Duodenal mucosa (tissue), 2 donors: Measurements from ENCODE around the gene MRPL37.

Experiments
- H3K27ac ChIP-seq: one replicate; pipeline ENCODE4 v1.7.0; 2013; ENCODE audit warnings: low read depth, low read length
- H3K27me3 ChIP-seq, 2 donors: one replicate each; pipeline ENCODE4 v1.7.0; 2013; ENCODE audit warnings: low read length in 2 of 2, control low read depth in 1 of 2; ENCODE audit not compliant: insufficient read depth in 2 of 2, control insufficient read depth in 1 of 2
- H3K36me3 ChIP-seq, 2 donors: one replicate each; pipeline ENCODE4 v1.7.0; 2013; ENCODE audit warnings: low read length in 2 of 2, control low read depth in 1 of 2; ENCODE audit not compliant: insufficient read depth in 2 of 2, control insufficient read depth in 1 of 2
- H3K4me1 ChIP-seq, 2 donors: one replicate each; pipeline ENCODE4 v1.7.0; 2013; ENCODE audit warnings: low read length in 2 of 2, control low read depth in 1 of 2; ENCODE audit not compliant: insufficient read depth in 2 of 2, control insufficient read depth in 1 of 2
- H3K4me3 ChIP-seq, 2 donors: one replicate each; pipeline ENCODE4 v1.7.0; 2013; ENCODE audit warnings: low read length in 2 of 2, low read depth in 1 of 2
- H3K9ac ChIP-seq, 2 donors: one replicate each; pipeline ENCODE4 v1.7.0; 2013; ENCODE audit warnings: low read length in 2 of 2, low read depth in 1 of 2
- H3K9me3 ChIP-seq, 2 donors: one replicate each; pipeline ENCODE4 v1.7.0; 2013; ENCODE audit warnings: low read length in 2 of 2, control low read depth in 1 of 2; ENCODE audit not compliant: control insufficient read depth in 1 of 2

MRPL37 gene

DNA sequence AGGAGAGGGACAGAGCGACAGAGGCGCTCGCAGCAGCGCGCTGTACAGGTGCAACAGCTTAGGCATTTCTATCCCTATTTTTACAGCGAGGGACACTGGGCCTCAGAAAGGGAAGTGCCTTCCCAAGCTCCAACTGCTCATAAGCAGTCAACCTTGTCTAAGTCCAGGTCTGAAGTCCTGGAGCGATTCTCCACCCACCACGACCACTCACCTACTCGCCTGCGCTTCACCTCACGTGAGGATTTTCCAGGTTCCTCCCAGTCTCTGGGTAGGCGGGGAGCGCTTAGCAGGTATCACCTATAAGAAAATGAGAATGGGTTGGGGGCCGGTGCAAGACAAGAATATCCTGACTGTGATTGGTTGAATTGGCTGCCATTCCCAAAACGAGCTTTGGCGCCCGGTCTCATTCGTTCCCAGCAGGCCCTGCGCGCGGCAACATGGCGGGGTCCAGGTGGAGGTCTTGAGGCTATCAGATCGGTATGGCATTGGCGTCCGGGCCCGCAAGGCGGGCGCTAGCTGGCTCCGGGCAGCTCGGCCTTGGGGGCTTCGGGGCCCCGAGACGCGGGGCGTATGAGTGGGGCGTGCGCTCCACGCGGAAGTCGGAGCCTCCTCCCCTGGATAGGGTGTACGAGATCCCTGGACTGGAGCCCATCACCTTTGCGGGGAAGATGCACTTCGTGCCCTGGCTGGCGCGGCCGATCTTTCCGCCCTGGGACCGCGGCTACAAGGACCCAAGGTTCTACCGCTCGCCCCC lies at the start of gene MRPL37, which contains the start of gene CYB5RL:
Gene MRPL37 (plus strand): TSS at position 403 of the 754 bp plus-strand sequence. CDS start 77 bp downstream, at position 480.
Gene CYB5RL (minus strand): TSS at position 266 of the 754 bp plus-strand sequence. CDS start 4,414 bp downstream, outside the sequence.
- Histone ChIP-seq H3K36me3 (peaks cover 0 to 15% of the 10 kb centered on the region in 2 donors), H3K9me3 (no peaks in the 10 kb centered on the region), H3K27me3 (no peaks in the 10 kb centered on the region), H3K4me3 (peak within 1 kb of the TSS; percentile 84 to 96), H3K9ac (peak within 1 kb of the TSS; percentile 86 to 87), H3K4me1 (peaks cover 18 to 20% of the 10 kb centered on the region in 2 donors), H3K27ac (no peak within 1 kb of the TSS)

DNA sequence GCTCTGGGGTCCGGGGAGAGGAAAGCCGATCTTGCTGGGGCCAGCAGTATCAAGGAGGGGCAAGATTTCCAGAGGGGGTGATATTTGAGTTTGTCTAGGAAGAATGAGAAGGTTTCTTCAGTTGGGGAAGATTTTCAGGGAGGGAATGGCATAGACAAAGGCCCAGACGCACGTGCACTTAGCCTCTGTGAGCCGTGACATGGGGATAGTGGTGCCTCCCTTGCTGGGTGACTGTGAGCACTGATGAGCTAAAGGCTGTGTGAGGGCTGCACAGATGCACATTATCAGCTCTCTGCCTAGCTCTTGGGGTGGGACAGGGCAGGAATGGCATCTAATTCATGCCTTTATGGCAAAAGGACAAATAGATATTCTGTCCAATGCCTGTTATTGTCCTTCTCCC lies 49.0 kb upstream of the MRPL37 start:
- no peaks in the 10 kb centered on the region for H3K9me3 ChIP-seq

GRCh38 chr1:54152696-54153095 lies 47.3 kb upstream of the MRPL37 start, which contains the start of gene CDCP2:
Gene CDCP2 (minus strand): TSS chr1:54153000. CDS start chr1:54152922, 78 bp downstream.
- Histone ChIP-seq H3K4me3 (no peak within 1 kb of the TSS), H3K36me3 (no peaks in the 10 kb centered on the region), H3K9ac (no peak within 1 kb of the TSS), H3K27ac (no peak within 1 kb of the TSS), H3K4me1 (peaks cover 8 to 18% of the 10 kb centered on the region in 2 donors), H3K9me3 (no peaks in the 10 kb centered on the region), H3K27me3 (no peaks in the 10 kb centered on the region)

More for the DNA sequence above, 49.0 kb upstream of the MRPL37 start:
- peaks cover 8 to 10% of the 10 kb centered on the region in 2 donors for H3K4me1 ChIP-seq
- H3K36me3 ChIP-seq, result no peaks in the 10 kb centered on the region
- H3K4me3 ChIP-seq, result no peak overlapping the region
- no peaks in the 10 kb centered on the region for H3K27me3 ChIP-seq
- no peak overlapping the region for H3K27ac ChIP-seq
- H3K9ac ChIP-seq, result no peak overlapping the region

DNA sequence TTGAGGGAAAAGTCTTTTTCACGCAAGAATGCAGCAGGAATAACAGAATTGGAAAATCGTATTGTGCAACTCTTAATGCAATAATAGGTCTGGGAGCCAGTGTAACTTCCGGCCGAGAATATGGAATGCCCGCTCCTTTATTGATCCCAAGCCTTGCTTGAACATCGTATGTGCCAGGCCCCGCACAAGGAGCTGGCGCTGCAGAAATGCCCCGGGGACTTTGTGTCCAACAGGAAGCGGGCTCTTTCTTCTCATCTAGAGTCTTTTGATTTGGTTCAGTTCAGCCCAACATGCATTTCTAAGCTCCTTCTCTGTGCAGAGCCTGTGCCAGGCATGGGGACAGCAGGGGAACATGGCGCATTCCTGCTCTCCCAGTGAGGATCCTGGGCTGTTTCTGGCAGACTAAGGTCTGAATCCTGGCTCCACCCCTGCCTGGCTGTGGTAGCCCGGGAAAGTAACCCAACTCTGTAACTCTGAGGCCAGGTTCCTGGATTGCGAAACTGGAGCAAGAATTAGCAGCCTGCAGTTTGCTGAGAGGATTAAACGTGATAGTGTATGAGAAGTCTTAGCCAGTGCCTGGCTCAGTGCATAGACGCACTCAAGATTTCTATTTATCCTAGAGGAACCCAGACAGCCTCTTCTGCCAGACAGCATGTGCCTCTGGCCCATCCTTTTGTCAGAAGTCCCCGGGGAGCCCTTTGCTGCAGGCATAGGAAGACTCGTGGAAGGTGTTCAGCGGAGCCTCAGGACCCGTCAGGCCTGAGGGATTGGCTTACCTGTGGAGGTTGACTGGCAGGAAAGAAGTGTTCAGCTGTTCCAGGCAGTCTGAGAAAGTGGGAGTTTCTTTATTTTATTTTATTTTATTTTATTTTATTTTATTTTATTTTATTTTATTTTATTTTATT lies 46.2 kb upstream of the MRPL37 start:
- Histone ChIP-seq H3K36me3 (no peaks in the 10 kb centered on the region), H3K4me3 (no peak overlapping the region), H3K27ac (no peak overlapping the region), H3K27me3 (no peaks in the 10 kb centered on the region), H3K9me3 (no peaks in the 10 kb centered on the region), H3K4me1 (peaks cover 8 to 22% of the 10 kb centered on the region in 2 donors), H3K9ac (no peak overlapping the region)

- Histone ChIP-seq H3K4me1 (peaks cover 8 to 23% of the 10 kb centered on the region in 2 donors), H3K9ac (no peak overlapping the region), H3K27me3 (no peaks in the 10 kb centered on the region), H3K9me3 (no peaks in the 10 kb centered on the region), H3K4me3 (no peak overlapping the region), H3K27ac (no peak overlapping the region), H3K36me3 (no peaks in the 10 kb centered on the region)
These were observed 43.8 kb upstream of the MRPL37 start for GRCh38 chr1:54156201-54156600.

- no peaks in the 10 kb centered on the region for H3K36me3 ChIP-seq
- H3K9me3 ChIP-seq, result no peaks in the 10 kb centered on the region
- peaks cover 14 to 29% of the 10 kb centered on the region in 2 donors for H3K4me1 ChIP-seq
- H3K9ac ChIP-seq, result no peak overlapping the region
- no peak overlapping the region for H3K4me3 ChIP-seq
- H3K27ac ChIP-seq, result no peak overlapping the region
- H3K27me3 ChIP-seq, result no peaks in the 10 kb centered on the region
These were observed 43.0 kb upstream of the MRPL37 start for GRCh38 chr1:54156986-54157385.

DNA sequence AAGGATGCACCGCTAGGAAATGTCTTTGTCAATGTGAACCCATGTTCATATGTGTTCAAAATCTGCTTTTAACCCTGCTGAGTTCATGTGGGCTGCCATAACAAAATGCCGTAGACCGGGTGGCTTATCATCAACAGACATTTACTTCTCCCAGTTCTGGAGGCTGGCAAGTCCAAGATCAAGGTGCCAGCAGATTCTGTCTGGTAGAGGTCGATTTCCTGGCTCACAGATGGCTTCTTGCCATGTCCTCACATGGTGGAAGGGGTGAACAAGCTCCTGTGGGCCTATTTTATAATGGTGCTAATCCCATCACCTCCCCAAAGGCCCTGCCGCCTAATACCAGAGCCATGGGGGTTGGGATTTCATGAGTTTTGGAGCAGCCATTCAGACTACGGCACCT lies 42.6 kb upstream of the MRPL37 start:
- Histone ChIP-seq H3K9me3 (no peaks in the 10 kb centered on the region), H3K9ac (no peak overlapping the region), H3K4me1 (peaks cover 14 to 29% of the 10 kb centered on the region in 2 donors), H3K36me3 (no peaks in the 10 kb centered on the region), H3K27me3 (no peaks in the 10 kb centered on the region), H3K4me3 (no peak overlapping the region), H3K27ac (no peak overlapping the region)

- H3K4me1 ChIP-seq, result peaks cover 17 to 30% of the 10 kb centered on the region in 2 donors
- H3K27ac ChIP-seq, result no peak overlapping the region
- H3K9me3 ChIP-seq, result no peaks in the 10 kb centered on the region
These were observed 41.9 kb upstream of the MRPL37 start for GRCh38 chr1:54158071-54158470.

DNA sequence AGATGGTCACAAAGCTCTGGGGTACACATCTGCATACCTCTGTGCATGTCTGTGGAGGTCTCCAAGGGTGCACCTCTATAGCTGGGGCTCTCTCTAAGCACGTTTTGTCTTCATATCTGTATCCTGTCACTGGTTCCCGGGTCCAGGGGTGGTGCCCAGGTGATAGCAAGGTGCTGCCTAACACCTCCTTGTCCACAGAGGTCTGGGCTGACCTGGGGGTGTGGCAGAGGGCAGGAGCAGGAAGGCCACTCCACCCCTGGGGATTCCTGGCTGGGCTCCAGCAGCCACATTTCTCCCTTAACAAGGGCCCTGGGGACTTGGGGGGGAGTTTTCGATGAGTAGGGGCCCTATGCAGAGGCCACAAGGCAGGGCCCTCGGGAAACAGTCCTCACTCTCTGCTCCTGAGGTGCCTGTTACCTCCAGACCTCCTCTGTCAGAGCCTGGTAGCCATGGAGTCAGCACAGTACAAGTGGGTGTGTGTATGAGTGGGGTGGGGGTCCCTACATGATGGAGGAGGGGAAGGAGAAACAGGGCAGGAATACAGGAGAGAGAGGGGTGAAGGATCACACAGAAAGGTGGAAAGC lies 40.1 kb upstream of the MRPL37 start:
- no peak overlapping the region for H3K27ac ChIP-seq
- H3K9me3 ChIP-seq, result no peaks in the 10 kb centered on the region
- no peak overlapping the region for H3K4me3 ChIP-seq
- H3K27me3 ChIP-seq, result no peaks in the 10 kb centered on the region
- H3K36me3 ChIP-seq, result no peaks in the 10 kb centered on the region
- H3K9ac ChIP-seq, result no peak overlapping the region
- H3K4me1 ChIP-seq, result peaks cover 19 to 34% of the 10 kb centered on the region in 2 donors

More at GRCh38 chr1:54158071-54158470, 41.9 kb upstream of the MRPL37 start:
- Histone ChIP-seq H3K4me3 (no peak overlapping the region), H3K27me3 (no peaks in the 10 kb centered on the region), H3K9ac (no peak overlapping the region), H3K36me3 (no peaks in the 10 kb centered on the region)
